ENCODE data around the gene FAM118B. TPM values are rescaled to one million over a fixed set of nuclear protein-coding genes. Genes with fewer than 3 reads are reported as not detected.

Gene FAM118B
- total and polyA plus RNA-seq, 2 of the 4 experiments (the other 2 are of a cell fraction), result 20.0 to 27.2 TPM

DNA sequence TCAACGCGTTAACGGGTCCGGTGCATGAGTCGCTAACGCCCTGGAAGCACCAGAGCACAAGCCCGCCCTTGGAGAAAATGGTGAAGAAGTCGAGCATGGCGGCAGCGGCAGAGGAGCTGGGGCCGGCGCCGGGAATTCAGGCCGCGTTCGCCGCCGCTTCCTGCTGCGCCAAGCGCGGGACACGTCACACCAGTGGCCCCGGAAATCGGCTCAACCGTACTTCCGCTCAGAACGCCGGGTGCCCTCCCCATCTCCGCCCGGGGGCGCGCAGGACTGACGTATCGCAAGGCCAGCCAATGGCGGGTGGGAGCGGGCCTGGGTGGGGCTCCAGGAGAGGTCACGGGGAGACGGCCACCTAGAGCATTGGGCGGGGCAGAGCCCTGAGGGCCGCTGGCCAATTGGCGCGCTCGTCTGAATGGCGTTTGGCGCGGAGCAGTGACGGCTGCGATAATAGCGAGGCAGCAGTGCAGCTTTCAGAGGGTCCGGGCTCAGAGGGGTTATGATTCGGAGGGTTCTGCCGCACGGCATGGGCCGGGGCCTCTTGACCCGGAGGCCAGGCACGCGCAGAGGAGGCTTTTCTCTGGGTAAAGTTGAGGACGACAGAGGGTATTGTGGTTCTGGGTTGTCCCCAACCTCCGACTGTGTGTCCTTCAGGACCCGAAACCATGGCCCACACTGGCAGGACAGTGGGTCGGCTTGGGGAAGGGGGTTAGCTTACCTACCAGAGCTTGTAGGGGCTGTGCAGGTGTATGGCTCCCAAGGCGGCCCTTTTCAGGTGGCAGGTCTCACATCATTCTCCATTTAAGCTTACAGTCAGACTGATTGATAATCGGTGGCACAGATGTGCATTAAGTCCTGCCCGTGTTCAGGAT, 57.4 kb downstream of the FAM118B start, which contains the start of the genes FOXRED1 and SRPRA:
Gene FOXRED1 (plus strand): TSS at position 447 of the 872 bp plus-strand sequence. CDS start 53 bp downstream, at position 500.
Gene SRPRA (minus strand): TSS at position 188 of the 872 bp plus-strand sequence. CDS start 91 bp downstream, at position 97.
- Histone ChIP-seq H2AFZ (replicated peaks; ENCODE audit: low read length, poor library complexity) (peak within 1 kb of the TSS; percentile 98), H2AK9ac (replicated peaks; ENCODE audit: low read depth, low read length, poor library complexity) (peak within 1 kb of the TSS; percentile 97), H2AK5ac (ENCODE audit: low read depth, low read length) (peak within 1 kb of the TSS; percentile 97), H3K9ac (ENCODE audit: low read depth, low read length) (peak within 1 kb of the TSS; percentile 99), H2BK5ac (ENCODE audit: low read depth, low read length, poor library complexity, severe bottlenecking) (peak within 1 kb of the TSS; percentile 83), H2BK20ac (ENCODE audit: low read depth, low read length) (peak within 1 kb of the TSS; percentile 50; the same call in 1 of the 2 replicates), H3K79me1 (ENCODE audit: low read depth in 1 of 2, low read length in 2 of 2) (peaks cover 44 to 73% of the 10 kb centered on the region in 2 experiments), H3K9me3 (ENCODE audit: control insufficient read depth, insufficient read depth, low read length) (no peaks in the 10 kb centered on the region), H4K5ac (ENCODE audit: low read depth, low read length) (peak within 1 kb of the TSS; percentile 94), H4K8ac (ENCODE audit: low read depth in 2 of 2, low read length in 2 of 2) (peak within 1 kb of the TSS; percentile 99 to 100), H3K36me3 (ENCODE audit: control insufficient read depth, insufficient read depth, low read length) (peaks cover 39% of the 10 kb centered on the region), H3K23ac (ENCODE audit: low read depth, low read length) (peak within 1 kb of the TSS; percentile 99), H3K9me1 (ENCODE audit: insufficient read depth, low read length) (peaks cover 12% of the 10 kb centered on the region), H3K14ac (replicated peaks; ENCODE audit: low read depth, low read length) (peak within 1 kb of the TSS; percentile 100), H3K27me3 (ENCODE audit: control insufficient read depth, insufficient read depth, low read length) (no peaks in the 10 kb centered on the region), H3K4me1 (ENCODE audit: control insufficient read depth, insufficient read depth, low read length) (peaks cover 3% of the 10 kb centered on the region; the same call in 1 of the 2 replicates), H2BK15ac (ENCODE audit: low read depth, low read length) (peak within 1 kb of the TSS; percentile 45; the same call in 1 of the 3 replicates), H3K4ac (ENCODE audit: low read depth, low read length) (peak within 1 kb of the TSS; percentile 99), H3K4me3 (ENCODE audit: insufficient read depth, low read depth, low read length) (peak within 1 kb of the TSS; percentile 86), H3K27ac (ENCODE audit: insufficient read depth, low read length) (peak within 1 kb of the TSS; percentile 97), H4K91ac (ENCODE audit: insufficient read depth, low read depth, low read length) (peak within 1 kb of the TSS; percentile 98), H3K18ac (ENCODE audit: low read depth, low read length) (peak within 1 kb of the TSS; percentile 91), H4K20me1 (ENCODE audit: insufficient read depth, low read length) (peaks cover 5% of the 10 kb centered on the region; the same call in 1 of the 2 replicates), H2BK120ac (ENCODE audit: low read depth, low read length) (peak within 1 kb of the TSS; percentile 85), H3K56ac (ENCODE audit: extremely low read depth, insufficient read depth, low read length) (peak within 1 kb of the TSS; percentile 98), H3K4me2 (ENCODE audit: low read depth, low read length) (peak within 1 kb of the TSS; percentile 99)
- ATAC-seq (ENCODE audit: low read depth) (peak; percentile 100), DNase-seq (peak; percentile 99)
- BruUV-seq (replicated peaks), result TSS peak; percentile 48
- WGBS, 2 experiments (ENCODE audit: extremely low coverage in 2 of 2, insufficient read length in 1 of 2), result 1% methylated on average over 47 of the region's 64 CpGs; no CpG with 5 or more reads in 1 of the 2 experiments
- ChIA-PET CTCF (no interaction called here), POLR2A (ENCODE audit: unreplicated experiment) (no interaction called here)
- dilution Hi-C loops (cut with HindIII; ENCODE audit: low sequenced_read_pairs, unreplicated experiment), result no loop called here
- intact Hi-C loops (cut with micrococcal nuclease), result no loop called here
- in situ Hi-C loops (cut with MboI; ENCODE audit: low sequenced_read_pairs), result no loop called here
- TF ChIP-seq CHD1 (IDR thresholded peaks at IDR 0.05; ENCODE audit: low read depth, low read length) (no peak), MAZ (IDR thresholded peaks at IDR 0.05; ENCODE audit: borderline replicate concordance, low read depth, low read length) (peak; percentile 100), NFE2L2 (IDR thresholded peaks at IDR 0.05; ENCODE audit: low read depth, low read length) (0 out of 2 replicates have a peak, but pooled peaks have one; percentile 5), SMC3 (IDR thresholded peaks at IDR 0.05; ENCODE audit: low read depth, low read length) (no peak), BHLHE40 (IDR thresholded peaks at IDR 0.05; ENCODE audit: low read depth, low read length) (no peak), CTCF (conservative IDR thresholded peaks at IDR 0.05; ENCODE audit: low read depth, low read length) (no peak), MAFK (IDR thresholded peaks at IDR 0.05; ENCODE audit: low read depth, low read length) (no peak), FOS (IDR thresholded peaks at IDR 0.05; ENCODE audit: low read depth, low read length) (peak; percentile 11; the same call in 1 of the 2 replicates), USF2 (IDR thresholded peaks at IDR 0.05; ENCODE audit: low read depth, low read length) (peak; percentile 91), POLR2A (IDR thresholded peaks at IDR 0.05; ENCODE audit: low read depth, low read length) (peak; percentile 86), MXI1 (IDR thresholded peaks at IDR 0.05; ENCODE audit: borderline replicate concordance, low read depth, low read length) (peak; percentile 83; the same call in 1 of the 2 replicates), RFX5 (IDR thresholded peaks at IDR 0.05; ENCODE audit: low read depth, low read length) (0 out of 2 replicates have a peak, but pooled peaks have one; percentile 9)
- TF ChIP-seq, protein P1, sequence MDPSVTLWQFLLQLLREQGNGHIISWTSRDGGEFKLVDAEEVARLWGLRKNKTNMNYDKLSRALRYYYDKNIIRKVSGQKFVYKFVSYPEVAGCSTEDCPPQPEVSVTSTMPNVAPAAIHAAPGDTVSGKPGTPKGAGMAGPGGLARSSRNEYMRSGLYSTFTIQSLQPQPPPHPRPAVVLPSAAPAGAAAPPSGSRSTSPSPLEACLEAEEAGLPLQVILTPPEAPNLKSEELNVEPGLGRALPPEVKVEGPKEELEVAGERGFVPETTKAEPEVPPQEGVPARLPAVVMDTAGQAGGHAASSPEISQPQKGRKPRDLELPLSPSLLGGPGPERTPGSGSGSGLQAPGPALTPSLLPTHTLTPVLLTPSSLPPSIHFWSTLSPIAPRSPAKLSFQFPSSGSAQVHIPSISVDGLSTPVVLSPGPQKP (IDR thresholded peaks at IDR 0.05; ENCODE audit: borderline replicate concordance, low read depth, low read length), result no peak
